A673 (cell line): Measurements from ENCODE around the gene CDH4. TPM values are rescaled to one million over a fixed set of nuclear protein-coding genes. Genes with fewer than 3 reads are reported as not detected.

ENCODE experiments used
- BruUV-seq: library from RNA; stranded (reverse); fragments of 400-500 nt; replicated peaks from 2 replicates; lab custom pipeline; 2021; lab: Mats Ljungman, UMichigan
- CTCF ChIA-PET: fragments of 300-600 bp; sonication (Branson Sonifier 250); formaldehyde crosslinking; loops from one replicate; lab custom pipeline; 2022; ENCODE audit warnings: antibody characterized with exemption; lab: Charles Lee
- POLR2A ChIA-PET: fragments of 300-600 bp; sonication (Branson Sonifier 250); formaldehyde crosslinking; loops from one replicate; lab custom pipeline; 2022; ENCODE audit warnings: antibody characterized with exemption; ENCODE audit not compliant: low non-redundant PET; lab: Charles Lee
- DNase-seq: peaks from one replicate; pipeline ENCODE4 v3.0.0-alpha.2; 2015; ENCODE audit warnings: low spot score
- H3K27ac ChIP-seq: fragments of 200-600 bp; sonication (generic); 2 replicates; pipeline ENCODE4 v1.5.1; 2016; ENCODE audit warnings: mixed run types, low read depth, mild to moderate bottlenecking, mixed read lengths, antibody characterized with exemption, low read length; ENCODE audit not compliant: poor library complexity, severe bottlenecking
- H3K27me3 ChIP-seq: fragments of 200-600 bp; sonication (generic); replicated peaks from 2 replicates; pipeline ENCODE4 v1.6.1; 2017; ENCODE audit warnings: mixed run types, low read depth, mild to moderate bottlenecking, mixed read lengths, antibody characterized with exemption, low read length; ENCODE audit not compliant: insufficient read depth, poor library complexity
- H3K36me3 ChIP-seq: fragments of 200-600 bp; sonication (generic); 2 replicates; pipeline ENCODE4 v1.6.1; 2016; ENCODE audit warnings: mixed run types, mild to moderate bottlenecking, mixed read lengths, antibody characterized with exemption, low read length; ENCODE audit not compliant: insufficient read depth, poor library complexity, severe bottlenecking
- H3K4me1 ChIP-seq: fragments of 200-600 bp; sonication (generic); 2 replicates; pipeline ENCODE4 v1.6.1; 2017; ENCODE audit warnings: mixed run types, mild to moderate bottlenecking, mixed read lengths, antibody characterized with exemption, low read length; ENCODE audit not compliant: insufficient read depth, poor library complexity, severe bottlenecking
- H3K4me3 ChIP-seq: fragments of 200-600 bp; sonication (generic); 2 replicates; pipeline ENCODE4 v1.5.1; 2016; ENCODE audit warnings: low read depth, mixed run types, mild to moderate bottlenecking, mixed read lengths, low read length; ENCODE audit not compliant: poor library complexity, severe bottlenecking
- H3K9me3 ChIP-seq: fragments of 200-600 bp; sonication (generic); 2 replicates; pipeline ENCODE4 v1.6.1; 2016; ENCODE audit warnings: mixed run types, low read depth, mild to moderate bottlenecking, mixed read lengths, antibody characterized with exemption, low read length; ENCODE audit not compliant: poor library complexity, severe bottlenecking
- EZH2 ChIP-seq: fragments of 200-600 bp; sonication (generic); IDR thresholded peaks from 2 replicates; pipeline ENCODE4 v1.6.1; 2017; ENCODE audit warnings: borderline replicate concordance, low read depth, mild to moderate bottlenecking, mixed read lengths, antibody characterized with exemption, low read length; ENCODE audit not compliant: poor library complexity, severe bottlenecking
- intact Hi-C: fragments of 100-400 bp; cut with micrococcal nuclease; formaldehyde crosslinking; loops from one replicate; pipeline ENCODE4 v1.10.0; 2022; ENCODE audit not compliant: unreplicated experiment
- total RNA-seq: library from RNA; stranded (reverse); gene quantifications from 2 replicates; pipeline ENCODE4 v1.2.3, GENCODE V29; 2021
- TF ChIP-seq, protein P1 (sequence below): fragments of 300-800, 200-600 bp; sonication (generic); conservative IDR thresholded peaks from 2 replicates; pipeline ENCODE4 v1.5.1; 2017; ENCODE audit warnings: low read depth, mild to moderate bottlenecking, antibody characterized with exemption, low read length, moderate library complexity, mixed read lengths

Gene CDH4
- total RNA-seq, 1 experiment from 2014 or later = 8.3 TPM

DNA sequence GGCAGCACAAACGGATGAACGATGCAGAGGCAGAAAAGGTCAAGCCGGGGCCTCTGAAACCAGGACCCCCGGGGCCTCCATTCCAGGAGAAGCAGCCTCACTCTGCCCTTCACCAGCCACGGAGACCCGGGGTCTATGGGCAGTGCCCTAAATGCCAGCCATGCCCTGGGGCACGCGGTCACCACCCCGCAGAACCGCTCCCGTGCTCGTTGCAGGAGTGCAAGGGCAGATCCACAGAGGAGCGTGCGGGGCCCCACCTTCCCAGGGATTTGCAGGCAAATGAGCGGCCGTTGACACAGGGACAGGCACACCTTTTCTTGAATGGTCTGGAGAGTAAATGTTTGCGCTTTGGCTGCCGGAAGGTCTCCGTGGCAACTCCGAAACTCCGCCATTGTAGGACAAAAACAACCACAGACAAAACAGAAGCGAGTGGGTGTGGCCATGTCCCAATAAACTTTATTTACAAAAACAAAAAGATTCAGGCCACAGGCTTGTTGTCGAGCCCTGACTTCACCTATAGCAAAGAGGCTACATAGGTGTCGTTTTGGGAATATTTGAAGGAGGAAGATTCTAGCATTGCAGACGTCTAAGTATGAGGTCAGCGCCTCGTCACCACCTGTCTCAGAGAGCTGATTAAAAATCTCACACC, 650.3 kb downstream of the CDH4 start:
- Histone ChIP-seq H3K27me3 (peaks cover 61% of the 10 kb centered on the region), H3K27ac (no peak overlapping the region), H3K4me3 (no peak overlapping the region), H3K9me3 (no peaks in the 10 kb centered on the region), H3K4me1 (no peaks in the 10 kb centered on the region), H3K36me3 (no peaks in the 10 kb centered on the region)
- TF ChIP-seq, protein P1, sequence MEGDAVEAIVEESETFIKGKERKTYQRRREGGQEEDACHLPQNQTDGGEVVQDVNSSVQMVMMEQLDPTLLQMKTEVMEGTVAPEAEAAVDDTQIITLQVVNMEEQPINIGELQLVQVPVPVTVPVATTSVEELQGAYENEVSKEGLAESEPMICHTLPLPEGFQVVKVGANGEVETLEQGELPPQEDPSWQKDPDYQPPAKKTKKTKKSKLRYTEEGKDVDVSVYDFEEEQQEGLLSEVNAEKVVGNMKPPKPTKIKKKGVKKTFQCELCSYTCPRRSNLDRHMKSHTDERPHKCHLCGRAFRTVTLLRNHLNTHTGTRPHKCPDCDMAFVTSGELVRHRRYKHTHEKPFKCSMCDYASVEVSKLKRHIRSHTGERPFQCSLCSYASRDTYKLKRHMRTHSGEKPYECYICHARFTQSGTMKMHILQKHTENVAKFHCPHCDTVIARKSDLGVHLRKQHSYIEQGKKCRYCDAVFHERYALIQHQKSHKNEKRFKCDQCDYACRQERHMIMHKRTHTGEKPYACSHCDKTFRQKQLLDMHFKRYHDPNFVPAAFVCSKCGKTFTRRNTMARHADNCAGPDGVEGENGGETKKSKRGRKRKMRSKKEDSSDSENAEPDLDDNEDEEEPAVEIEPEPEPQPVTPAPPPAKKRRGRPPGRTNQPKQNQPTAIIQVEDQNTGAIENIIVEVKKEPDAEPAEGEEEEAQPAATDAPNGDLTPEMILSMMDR = no peak
- TF ChIP-seq EZH2 = no peak
- no peak for DNase-seq
- intact Hi-C loops = no loop called here
- CTCF ChIA-PET = no interaction called here
- POLR2A ChIA-PET = no interaction called here
- BruUV-seq = no TSS peak

DNA sequence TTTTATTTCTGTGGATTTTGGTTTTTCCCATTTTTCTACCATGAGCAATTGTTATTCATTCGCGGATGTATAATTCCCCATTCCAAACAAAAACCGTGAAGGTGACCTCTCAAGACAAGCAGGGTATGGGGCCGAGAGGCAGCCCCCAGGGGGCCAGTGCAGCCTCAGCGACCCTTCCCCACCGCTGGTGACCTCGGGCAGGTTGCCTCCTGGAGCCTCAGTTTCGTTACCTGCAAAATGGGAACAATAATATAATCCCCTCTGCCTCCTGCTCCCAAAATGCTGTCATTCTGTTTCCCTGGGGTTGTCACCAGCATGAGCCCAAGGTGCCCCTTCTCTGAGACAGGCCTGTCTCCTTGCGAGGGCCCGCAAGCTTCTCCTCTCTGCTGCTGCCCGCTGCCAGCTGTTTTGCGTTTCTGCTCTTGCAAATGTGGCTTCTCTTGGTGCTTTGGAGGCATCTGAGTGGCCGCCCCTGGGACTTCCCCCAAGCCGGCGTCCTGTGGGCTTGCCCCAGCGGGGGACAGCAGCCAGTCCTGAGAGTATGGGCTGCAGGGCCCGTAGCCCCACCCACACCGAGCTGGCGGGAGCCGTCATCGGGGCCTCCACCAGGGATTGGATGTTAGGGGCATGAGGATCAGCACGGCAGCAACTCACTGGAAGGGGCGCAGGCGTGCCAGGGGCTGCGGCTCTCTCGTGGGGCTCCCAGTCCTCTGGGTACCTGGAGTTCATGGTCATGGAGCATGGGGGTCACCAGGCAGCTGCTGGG, 651.7 kb downstream of the CDH4 start:
- no TSS peak for BruUV-seq
- no peak for TF ChIP-seq EZH2
- TF ChIP-seq, protein P1 = no peak
- H3K9me3 ChIP-seq = no peaks in the 10 kb centered on the region
- H3K27ac ChIP-seq = no peak overlapping the region
- no peak overlapping the region for H3K4me3 ChIP-seq
- H3K36me3 ChIP-seq = no peaks in the 10 kb centered on the region
- ChIA-PET POLR2A (no interaction called here), CTCF (no interaction called here)
- no peaks in the 10 kb centered on the region for H3K4me1 ChIP-seq
- no peak for DNase-seq
- intact Hi-C loops = no loop called here
- peaks cover 52% of the 10 kb centered on the region for H3K27me3 ChIP-seq

DNA sequence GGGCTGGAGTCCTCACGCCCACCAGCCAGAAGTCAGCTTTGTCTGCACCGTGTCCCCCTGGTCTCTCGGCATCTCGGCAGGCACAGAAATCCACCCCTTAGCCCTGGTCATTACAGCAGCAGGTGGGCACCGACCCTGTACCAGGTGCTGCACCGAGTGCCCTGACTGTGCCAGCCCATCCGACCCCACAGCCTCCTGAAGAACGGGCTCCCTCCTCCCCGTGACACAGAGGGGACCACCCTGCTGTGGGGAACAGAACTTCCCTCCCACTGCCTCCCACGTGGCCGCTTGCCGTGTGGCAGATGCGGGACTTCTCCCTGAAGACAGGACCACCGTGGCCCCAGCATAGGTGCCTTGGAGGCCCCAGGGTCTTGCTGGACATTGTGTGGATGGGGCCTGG, 652.4 kb downstream of the CDH4 start:
- Histone ChIP-seq H3K36me3 (no peaks in the 10 kb centered on the region), H3K4me3 (no peak overlapping the region), H3K27me3 (peaks cover 52% of the 10 kb centered on the region), H3K9me3 (no peaks in the 10 kb centered on the region), H3K4me1 (no peaks in the 10 kb centered on the region), H3K27ac (no peak overlapping the region)
- ChIA-PET CTCF (no interaction called here), POLR2A (no interaction called here)
- BruUV-seq = no TSS peak
- intact Hi-C loops = no loop called here
- TF ChIP-seq, protein P1 = no peak
- no peak for TF ChIP-seq EZH2
- DNase-seq = no peak
